BE2C (cell line): Measurements from ENCODE around the gene BLTP2.

Experiments used
- DNase-seq: peaks from one replicate; pipeline ENCODE4 v3.0.0-alpha.2; 2020
- H3K27me3 ChIP-seq: fragments of 250-450 bp; sonication (Bioruptor Pico); 2 replicates; pipeline ENCODE4 v1.5.1; 2020; ENCODE audit warnings: mild to moderate bottlenecking
- H3K36me3 ChIP-seq: fragments of 250-450 bp; sonication (Bioruptor Pico); 2 replicates; pipeline ENCODE4 v1.5.1; 2020; ENCODE audit warnings: mild to moderate bottlenecking
- H3K4me1 ChIP-seq: fragments of 250-450 bp; sonication (Bioruptor Pico); 2 replicates; pipeline ENCODE4 v1.5.1; 2020
- H3K4me3 ChIP-seq: 2 replicates; pipeline ENCODE4 v1.5.1; 2011; ENCODE audit warnings: low read depth, low read length
- H3K9me3 ChIP-seq: fragments of 250-450 bp; sonication (Bioruptor Pico); 2 replicates; pipeline ENCODE4 v1.5.1; 2020
- CTCF ChIP-seq: IDR thresholded peaks from 2 replicates; pipeline ENCODE4 v1.5.1; 2012; ENCODE audit warnings: mild to moderate bottlenecking, low read depth, low read length

Gene BLTP2

GRCh38 chr17:28657756-28658155 lies 12.8 kb upstream of the BLTP2 start:
- H3K4me3 ChIP-seq = no peak overlapping the region
- H3K36me3 ChIP-seq = peaks cover 4% of the 10 kb centered on the region; the same call in 1 of the 2 replicates
- DNase-seq = no peak
- TF ChIP-seq CTCF = no peak
- no peaks in the 10 kb centered on the region for H3K9me3 ChIP-seq
- H3K4me1 ChIP-seq = no peaks in the 10 kb centered on the region
- H3K27me3 ChIP-seq = no peaks in the 10 kb centered on the region

GRCh38 chr17:28655160-28655559 lies 10.2 kb upstream of the BLTP2 start:
- DNase-seq = no peak
- Histone ChIP-seq H3K4me1 (no peaks in the 10 kb centered on the region), H3K36me3 (peaks cover 10% of the 10 kb centered on the region; the same call in 1 of the 2 replicates), H3K4me3 (no peak overlapping the region), H3K9me3 (no peaks in the 10 kb centered on the region), H3K27me3 (no peaks in the 10 kb centered on the region)
- no peak for TF ChIP-seq CTCF

GRCh38 chr17:28648698-28649097 lies 3.7 kb upstream of the BLTP2 start:
- TF ChIP-seq CTCF = no peak
- Histone ChIP-seq H3K36me3 (peaks cover 6% of the 10 kb centered on the region; the same call in 1 of the 2 replicates), H3K4me1 (no peaks in the 10 kb centered on the region), H3K9me3 (no peaks in the 10 kb centered on the region), H3K27me3 (no peaks in the 10 kb centered on the region), H3K4me3 (no peak overlapping the region)
- DNase-seq = no peak

- no peak for DNase-seq
- Histone ChIP-seq H3K27me3 (no peaks in the 10 kb centered on the region), H3K9me3 (no peaks in the 10 kb centered on the region), H3K36me3 (peaks cover 22% of the 10 kb centered on the region), H3K4me3 (no peak overlapping the region; the same call in 1 of the 2 replicates), H3K4me1 (no peaks in the 10 kb centered on the region)
- no peak for TF ChIP-seq CTCF
These were observed 1.2 kb upstream of the BLTP2 start for GRCh38 chr17:28646039-28646754.

GRCh38 chr17:28645576-28645939 lies 600 bp upstream of the BLTP2 start:
- H3K27me3 ChIP-seq = no peaks in the 10 kb centered on the region
- H3K36me3 ChIP-seq = peaks cover 23% of the 10 kb centered on the region
- DNase-seq = no peak
- H3K4me1 ChIP-seq = no peaks in the 10 kb centered on the region
- H3K9me3 ChIP-seq = no peaks in the 10 kb centered on the region
- H3K4me3 ChIP-seq = peak overlapping the region; percentile 61
- TF ChIP-seq CTCF = no peak

GRCh38 chr17:28643983-28644786 lies 773 bp downstream of the BLTP2 start:
- TF ChIP-seq CTCF = peak; percentile 53
- peak overlapping the region; percentile 68 for H3K4me3 ChIP-seq
- DNase-seq = peak; percentile 29
- peaks cover 29% of the 10 kb centered on the region for H3K36me3 ChIP-seq
- no peaks in the 10 kb centered on the region for H3K9me3 ChIP-seq
- no peaks in the 10 kb centered on the region for H3K27me3 ChIP-seq
- no peaks in the 10 kb centered on the region for H3K4me1 ChIP-seq
